Measurements from ENCODE around the gene ZNF691.

DNA sequence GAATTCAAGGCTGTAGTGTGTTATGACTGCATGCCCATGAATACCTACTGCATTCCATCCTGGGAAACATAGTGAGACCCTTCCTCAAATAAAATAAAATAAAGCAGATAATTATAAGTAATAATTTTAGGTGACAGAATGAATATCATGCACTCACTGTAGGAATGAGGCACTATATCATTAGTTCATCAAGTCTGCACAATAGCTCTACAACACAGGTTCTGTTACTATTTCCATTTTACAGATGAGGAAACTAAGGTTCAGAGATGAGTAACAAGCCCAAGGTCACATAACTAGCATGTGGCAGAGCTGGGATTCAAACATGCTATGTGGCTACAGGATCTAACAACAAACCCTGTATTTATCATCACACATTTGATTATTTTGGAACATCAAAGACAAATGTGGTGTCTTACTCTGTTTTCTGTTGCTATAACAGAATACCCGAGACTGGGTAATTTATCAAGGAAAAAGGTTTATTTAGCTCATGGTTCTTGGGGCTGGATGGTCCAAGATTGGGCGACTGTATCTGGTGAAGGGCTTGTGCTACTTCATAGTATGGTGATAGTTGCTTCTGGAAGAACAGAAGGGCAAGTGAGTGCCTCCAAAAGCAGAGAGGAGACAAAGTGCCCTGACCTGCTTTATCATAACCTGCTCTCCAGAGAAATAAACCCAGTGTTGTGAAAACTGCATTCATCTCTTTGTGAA lies 4.8 kb upstream of the ZNF691 start:
- TF ChIP-seq REST (IDR thresholded peaks at IDR 0.05; ENCODE audit: insufficient read depth in 1 of 2, low read depth in 2 of 2, low read length in 2 of 2) (no peak), TAF1 (IDR thresholded peaks at IDR 0.05; ENCODE audit: borderline replicate concordance, insufficient read depth, low read length) (no peak), POLR2AphosphoS5 (IDR thresholded peaks at IDR 0.05; ENCODE audit: low read depth, low read length) (no peak)
